ENCODE results near the gene IGSF9.

IGSF9 gene

DNA sequence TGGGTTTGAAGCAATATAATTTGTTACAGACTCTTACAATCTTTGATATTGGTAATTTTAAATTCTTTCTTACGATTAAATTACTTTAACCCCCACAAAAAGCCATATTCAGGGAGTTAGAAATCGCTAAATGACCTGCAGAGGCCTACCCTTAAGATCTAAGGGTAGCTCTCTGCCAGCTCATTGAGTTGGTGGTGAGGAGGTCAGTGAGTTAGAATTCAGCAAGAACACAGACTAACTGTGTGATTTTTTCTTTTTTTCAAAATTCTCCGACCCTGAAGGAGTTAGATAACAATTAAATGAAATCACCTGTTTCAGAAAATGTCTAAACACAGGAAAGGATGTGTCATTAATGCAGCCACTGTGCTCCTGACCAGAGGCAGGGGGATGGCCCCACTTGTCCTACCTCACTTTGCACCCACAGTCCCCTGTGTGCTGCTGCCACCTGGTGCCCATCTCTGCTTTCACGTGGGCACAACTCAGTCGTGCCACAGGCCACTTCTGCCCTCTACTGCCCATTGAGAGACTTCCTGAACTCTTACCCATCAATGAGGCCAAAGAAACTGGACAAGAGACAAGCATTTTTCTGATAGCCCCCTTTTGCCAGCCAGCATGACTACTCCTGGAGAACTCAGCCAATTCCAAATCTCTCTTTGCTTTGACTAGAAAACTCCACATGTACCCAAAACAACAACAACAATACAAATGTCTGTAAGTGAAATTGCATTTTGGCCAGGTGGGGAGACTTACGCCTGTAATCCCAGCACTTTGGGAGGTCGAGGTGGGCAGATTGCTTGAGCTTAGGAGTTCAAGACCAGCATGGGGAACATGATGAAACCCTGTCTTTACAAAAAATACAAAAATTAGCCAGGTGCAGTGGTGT is 53.9 kb downstream of the IGSF9 start:
- no peaks in the 10 kb centered on the region for H3K36me3 Mint-ChIP-seq (ENCODE audit: low read depth)
- H3K27me3 Mint-ChIP-seq (ENCODE audit: low read depth, poor library complexity): peaks cover 12% of the 10 kb centered on the region
- H3K9me3 Mint-ChIP-seq: no peaks in the 10 kb centered on the region
- peak; percentile 44 for DNase-seq
- no peak overlapping the region for H3K27ac Mint-ChIP-seq
- TF ChIP-seq, protein P1, sequence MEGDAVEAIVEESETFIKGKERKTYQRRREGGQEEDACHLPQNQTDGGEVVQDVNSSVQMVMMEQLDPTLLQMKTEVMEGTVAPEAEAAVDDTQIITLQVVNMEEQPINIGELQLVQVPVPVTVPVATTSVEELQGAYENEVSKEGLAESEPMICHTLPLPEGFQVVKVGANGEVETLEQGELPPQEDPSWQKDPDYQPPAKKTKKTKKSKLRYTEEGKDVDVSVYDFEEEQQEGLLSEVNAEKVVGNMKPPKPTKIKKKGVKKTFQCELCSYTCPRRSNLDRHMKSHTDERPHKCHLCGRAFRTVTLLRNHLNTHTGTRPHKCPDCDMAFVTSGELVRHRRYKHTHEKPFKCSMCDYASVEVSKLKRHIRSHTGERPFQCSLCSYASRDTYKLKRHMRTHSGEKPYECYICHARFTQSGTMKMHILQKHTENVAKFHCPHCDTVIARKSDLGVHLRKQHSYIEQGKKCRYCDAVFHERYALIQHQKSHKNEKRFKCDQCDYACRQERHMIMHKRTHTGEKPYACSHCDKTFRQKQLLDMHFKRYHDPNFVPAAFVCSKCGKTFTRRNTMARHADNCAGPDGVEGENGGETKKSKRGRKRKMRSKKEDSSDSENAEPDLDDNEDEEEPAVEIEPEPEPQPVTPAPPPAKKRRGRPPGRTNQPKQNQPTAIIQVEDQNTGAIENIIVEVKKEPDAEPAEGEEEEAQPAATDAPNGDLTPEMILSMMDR (IDR thresholded peaks at IDR 0.05): peak; percentile 49
- H3K4me3 Mint-ChIP-seq: no peak overlapping the region
- H3K4me1 Mint-ChIP-seq: peaks cover 7% of the 10 kb centered on the region

DNA sequence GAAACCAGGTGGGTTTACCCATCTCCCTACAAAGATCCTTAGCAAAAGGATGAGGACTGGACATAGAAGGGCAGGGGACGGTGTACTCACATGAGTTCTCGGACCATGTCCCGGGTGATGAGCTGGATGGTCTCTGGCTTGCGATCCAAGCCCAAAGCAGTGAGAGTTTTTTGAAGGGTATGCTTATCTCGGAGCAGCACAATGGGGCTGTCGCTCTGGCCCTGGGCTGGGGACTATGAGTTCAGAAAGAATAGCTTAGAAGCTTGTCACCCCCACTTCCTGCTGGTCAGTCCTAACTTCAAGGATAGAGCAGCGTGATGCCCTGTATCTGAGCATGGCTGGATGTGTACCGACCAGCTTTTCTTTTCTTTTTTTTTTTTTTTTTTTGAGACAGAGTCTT is 55.0 kb downstream of the IGSF9 start:
- no peaks in the 10 kb centered on the region for H3K4me1 Mint-ChIP-seq
- no peak overlapping the region for H3K27ac Mint-ChIP-seq
- H3K27me3 Mint-ChIP-seq (ENCODE audit: low read depth, poor library complexity): peaks cover 18% of the 10 kb centered on the region
- H3K4me3 Mint-ChIP-seq: no peak overlapping the region
- TF ChIP-seq, protein P1 (IDR thresholded peaks at IDR 0.05): no peak
- no peaks in the 10 kb centered on the region for H3K36me3 Mint-ChIP-seq (ENCODE audit: low read depth)
- no peaks in the 10 kb centered on the region for H3K9me3 Mint-ChIP-seq
- no peak for DNase-seq

DNA sequence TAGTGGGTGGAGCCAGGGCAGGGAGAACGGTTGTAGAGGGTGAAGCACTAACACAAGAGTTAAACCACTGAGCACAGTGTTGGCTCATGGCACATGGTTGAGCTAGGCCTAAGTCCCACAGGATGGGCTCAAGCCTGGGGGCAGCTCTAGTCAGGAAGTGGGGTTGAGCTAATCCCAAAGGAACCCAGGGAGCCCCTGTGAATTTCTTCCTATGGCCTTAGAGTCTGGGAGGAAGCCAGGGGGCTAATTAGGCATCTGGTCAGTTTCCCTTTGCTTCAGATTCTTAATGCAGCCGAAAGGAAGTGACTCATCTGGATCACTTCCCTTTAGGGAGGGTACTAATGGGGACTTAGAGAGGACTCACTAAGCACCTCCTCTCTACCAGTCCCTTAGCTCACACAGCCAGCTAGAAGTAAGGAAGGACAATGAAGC is 55.6 kb downstream of the IGSF9 start:
- H3K4me1 Mint-ChIP-seq: no peaks in the 10 kb centered on the region
- H3K27ac Mint-ChIP-seq: no peak overlapping the region
- H3K9me3 Mint-ChIP-seq: no peaks in the 10 kb centered on the region
- peaks cover 17% of the 10 kb centered on the region for H3K27me3 Mint-ChIP-seq (ENCODE audit: low read depth, poor library complexity)
- DNase-seq: no peak
- no peak overlapping the region for H3K4me3 Mint-ChIP-seq
- H3K36me3 Mint-ChIP-seq (ENCODE audit: low read depth): no peaks in the 10 kb centered on the region
- TF ChIP-seq, protein P1 (IDR thresholded peaks at IDR 0.05): no peak

DNA sequence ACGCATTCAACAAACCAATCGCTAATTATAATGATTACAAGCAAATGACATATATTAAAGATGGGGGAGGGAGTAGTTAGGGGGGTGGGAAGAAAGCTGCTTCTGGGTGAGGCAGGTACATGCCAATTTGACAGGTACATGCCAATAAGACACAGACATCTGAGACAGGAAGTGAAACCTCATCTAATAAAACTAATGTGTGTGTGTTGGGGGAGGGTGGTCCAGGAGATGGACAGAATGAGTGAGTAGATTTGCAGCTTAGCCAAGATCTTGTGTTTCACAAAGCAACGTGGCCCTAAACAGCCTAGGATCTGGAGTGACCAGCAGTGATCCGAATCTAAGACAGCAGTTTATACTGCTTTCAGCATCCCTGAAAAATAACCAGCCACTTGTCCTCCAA is 56.2 kb downstream of the IGSF9 start:
- TF ChIP-seq, protein P1 (IDR thresholded peaks at IDR 0.05): no peak
- H3K27me3 Mint-ChIP-seq (ENCODE audit: low read depth, poor library complexity): peaks cover 13% of the 10 kb centered on the region
- no peak overlapping the region for H3K27ac Mint-ChIP-seq

DNA sequence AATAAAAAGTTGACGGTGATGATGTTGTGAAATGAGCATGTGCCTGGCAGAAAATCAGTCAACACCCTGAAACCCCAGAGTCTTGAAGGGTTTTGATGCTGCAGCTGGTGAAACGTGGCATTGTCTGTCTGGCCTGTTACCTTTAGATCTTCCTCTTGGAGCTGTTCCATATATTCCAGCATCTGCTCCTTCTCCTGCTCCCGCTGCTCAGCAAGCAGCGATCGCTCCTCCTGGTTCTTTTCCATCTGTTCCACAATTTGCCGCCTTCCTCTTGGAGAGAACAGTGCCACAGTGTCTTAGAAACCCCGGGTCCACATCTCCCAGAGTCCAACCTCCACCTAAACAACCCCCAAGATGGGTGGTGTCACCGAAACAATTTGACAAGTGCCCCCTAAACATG is 61.1 kb downstream of the IGSF9 start:
- no peak overlapping the region for H3K27ac Mint-ChIP-seq
- H3K36me3 Mint-ChIP-seq (ENCODE audit: low read depth): no peaks in the 10 kb centered on the region
- H3K9me3 Mint-ChIP-seq: no peaks in the 10 kb centered on the region
- no peak overlapping the region for H3K4me3 Mint-ChIP-seq
- TF ChIP-seq, protein P1 (IDR thresholded peaks at IDR 0.05): no peak
- no peaks in the 10 kb centered on the region for H3K4me1 Mint-ChIP-seq
- peaks cover 7% of the 10 kb centered on the region for H3K27me3 Mint-ChIP-seq (ENCODE audit: low read depth, poor library complexity)
- no peak for DNase-seq

More for the DNA sequence above, 56.2 kb downstream of the IGSF9 start:
- Mint-ChIP-seq H3K36me3 (ENCODE audit: low read depth) (no peaks in the 10 kb centered on the region), H3K9me3 (no peaks in the 10 kb centered on the region), H3K4me3 (no peak overlapping the region), H3K4me1 (no peaks in the 10 kb centered on the region)
- no peak for DNase-seq

DNA sequence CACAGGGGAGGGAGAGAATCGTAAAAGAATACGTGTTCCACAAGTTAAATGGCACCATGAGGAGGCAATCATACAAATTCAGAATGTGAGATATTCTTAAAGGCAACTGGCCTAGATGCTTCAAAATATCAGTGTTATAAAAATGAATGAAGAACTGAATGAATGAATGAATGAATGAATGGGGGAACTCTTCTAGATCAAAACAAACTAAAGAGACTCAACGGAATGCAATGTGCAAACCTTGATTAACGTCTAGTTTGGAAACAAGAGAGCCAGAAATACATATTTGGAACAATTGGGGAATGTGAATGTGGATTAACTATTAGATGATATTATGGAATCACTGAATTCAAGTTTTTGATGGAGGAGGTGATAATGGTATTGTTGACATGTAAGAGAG is 62.3 kb downstream of the IGSF9 start:
- H3K27ac Mint-ChIP-seq: no peak overlapping the region
- DNase-seq: no peak
- peaks cover 7% of the 10 kb centered on the region for H3K27me3 Mint-ChIP-seq (ENCODE audit: low read depth, poor library complexity)
- no peak overlapping the region for H3K4me3 Mint-ChIP-seq
- H3K9me3 Mint-ChIP-seq: no peaks in the 10 kb centered on the region
- TF ChIP-seq, protein P1 (IDR thresholded peaks at IDR 0.05): no peak
- no peaks in the 10 kb centered on the region for H3K4me1 Mint-ChIP-seq
- H3K36me3 Mint-ChIP-seq (ENCODE audit: low read depth): no peaks in the 10 kb centered on the region
